HG03439 (cell line): ENCODE data around the gene COX4I2.

ENCODE experiments used
- ATAC-seq: cut with Tn5 transposase; IDR thresholded peaks from one replicate; pipeline ENCODE4 v1.9.1; 2021; ENCODE audit warnings: mild to moderate bottlenecking, moderate library complexity; ENCODE audit not compliant: unreplicated experiment

The COX4I2 gene

DNA sequence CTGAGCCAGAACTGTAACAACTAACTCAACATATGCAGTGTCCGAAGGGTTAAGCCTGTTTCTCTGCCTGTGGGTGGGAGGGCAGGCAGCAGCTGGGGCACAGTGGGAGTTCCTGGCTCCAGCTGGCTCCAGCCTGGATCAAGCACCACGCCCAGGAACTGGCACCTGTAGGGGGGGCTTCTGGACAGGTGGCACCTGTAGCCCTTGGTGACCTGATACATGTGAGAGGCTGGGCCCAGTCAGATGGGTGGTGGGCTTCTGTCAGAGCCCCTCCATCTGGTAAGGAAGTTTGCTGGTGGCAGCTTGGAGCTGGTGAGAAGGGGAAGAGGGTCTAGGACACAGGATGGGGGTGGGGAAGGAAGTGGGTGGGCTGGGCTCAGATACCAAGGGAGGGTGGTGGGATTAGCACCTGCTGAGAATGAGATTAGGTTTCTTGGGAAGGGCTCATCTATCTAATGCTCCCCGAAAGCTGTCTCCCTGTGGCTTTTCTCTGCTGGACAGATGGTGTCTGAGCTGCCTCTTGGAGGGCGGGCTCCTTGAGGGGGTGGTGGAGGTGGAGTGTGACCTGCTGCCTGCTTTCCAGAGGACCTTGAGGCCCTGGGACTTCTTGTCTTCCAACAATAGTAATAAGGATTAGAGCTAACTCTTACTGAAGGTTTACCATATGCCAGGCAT is 56.4 kb downstream of the COX4I2 start:
- ATAC-seq, result no peak
